Neural cell (in vitro differentiated cells): Measurements from ENCODE around the gene NOD1.

ENCODE experiments used
- CTCF ChIP-seq: fragments of 450-650 bp; IDR thresholded peaks from 2 replicates; pipeline ENCODE4 v1.5.1; 2014; ENCODE audit warnings: antibody characterized with exemption, mild to moderate bottlenecking, moderate library complexity; ENCODE audit not compliant: poor library complexity, severe bottlenecking
- EZH2 ChIP-seq: fragments of 200-600, 300-800 bp; shearing (Covaris generic), sonication (generic); IDR thresholded peaks from 2 replicates; pipeline ENCODE4 v1.6.1; 2014; ENCODE audit warnings: antibody characterized with exemption, low read length, borderline replicate concordance, mild to moderate bottlenecking; ENCODE audit not compliant: insufficient read depth, poor library complexity, severe bottlenecking
- POLR2AphosphoS5 ChIP-seq: IDR thresholded peaks from 2 replicates; pipeline ENCODE4 v1.6.1; 2012
- RAD21 ChIP-seq: fragments of 450-650 bp; conservative IDR thresholded peaks from 2 replicates; pipeline ENCODE4 v1.6.1; 2014; ENCODE audit warnings: antibody characterized with exemption, mild to moderate bottlenecking, moderate library complexity
- SMC3 ChIP-seq: fragments of 450-650 bp; conservative IDR thresholded peaks from 2 replicates; pipeline ENCODE4 v1.6.1; 2014; ENCODE audit warnings: antibody characterized with exemption, mild to moderate bottlenecking, moderate library complexity; ENCODE audit not compliant: poor library complexity
- TAF1 ChIP-seq: IDR thresholded peaks from 2 replicates; pipeline ENCODE4 v1.6.1; 2012; ENCODE audit warnings: low read depth

GRCh38 chr7:30378275-30378674, 100.3 kb downstream of the NOD1 start:
- TF ChIP-seq CTCF (no peak), POLR2AphosphoS5 (no peak), SMC3 (no peak), RAD21 (no peak), TAF1 (no peak), EZH2 (no peak)
